GM18858 (cell line): ENCODE measurements around the gene ALK.

Source experiments
- ATAC-seq: cut with Tn5 transposase; IDR thresholded peaks from one replicate; pipeline ENCODE4 v1.9.1; 2021; ENCODE audit not compliant: unreplicated experiment

ALK gene

GRCh38 chr2:29583548-29584156 is 337.7 kb downstream of the ALK start:
- ATAC-seq: no peak

- ATAC-seq: no peak
Observed at GRCh38 chr2:29583104-29583503, 338.3 kb downstream of the ALK start.

- ATAC-seq: no peak
Observed at GRCh38 chr2:29582062-29582461, 339.3 kb downstream of the ALK start.

DNA sequence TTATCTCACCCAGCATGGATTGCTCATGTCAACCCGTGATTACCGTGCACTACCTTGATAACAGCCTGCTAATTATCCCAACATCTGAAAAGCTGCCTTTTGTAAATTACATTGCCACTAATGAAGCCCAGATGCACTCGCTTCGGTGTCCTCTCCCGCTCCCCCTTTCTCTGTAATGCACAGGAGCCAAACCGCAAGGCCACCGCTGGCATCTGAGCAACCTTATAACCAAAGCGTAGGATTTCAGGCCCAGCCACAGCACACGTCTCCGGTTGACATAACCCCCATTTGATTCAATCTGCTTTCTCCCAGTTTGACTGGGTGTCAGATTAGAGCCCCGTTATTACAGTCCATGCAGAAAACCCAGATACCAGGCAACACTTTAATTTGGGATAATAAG is 341.2 kb downstream of the ALK start:
- ATAC-seq: no peak

GRCh38 chr2:29579495-29580169 is 341.8 kb downstream of the ALK start:
- no peak for ATAC-seq

GRCh38 chr2:29578084-29578598 is 343.2 kb downstream of the ALK start:
- no peak for ATAC-seq

- ATAC-seq: no peak
Observed at GRCh38 chr2:29576231-29576630, 345.2 kb downstream of the ALK start.

DNA sequence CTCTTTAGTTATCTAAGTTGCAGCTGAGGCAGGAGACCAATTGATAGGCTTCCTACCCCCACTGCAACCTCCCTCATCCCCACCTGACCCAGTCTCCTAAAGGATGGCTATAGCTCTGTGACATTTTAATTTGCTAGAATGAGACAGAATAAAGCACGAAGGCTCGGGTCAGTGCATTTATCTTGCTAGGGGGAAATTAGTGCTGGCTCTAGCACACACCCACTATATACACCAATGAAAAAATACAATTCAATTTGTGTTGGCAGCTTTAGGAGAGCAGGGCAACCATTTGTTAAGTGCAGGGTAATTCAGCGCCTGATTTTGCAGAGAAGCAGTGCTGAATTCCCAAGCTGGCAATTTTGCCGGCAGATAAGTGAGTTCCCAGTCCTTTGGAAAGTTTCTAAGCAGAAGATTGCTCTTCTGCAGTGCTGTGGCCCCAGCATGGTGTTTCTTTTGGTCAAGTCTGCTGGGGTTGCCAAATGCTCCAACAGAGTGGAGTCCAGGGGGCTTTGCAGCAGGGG is 346.0 kb downstream of the ALK start:
- ATAC-seq: no peak

DNA sequence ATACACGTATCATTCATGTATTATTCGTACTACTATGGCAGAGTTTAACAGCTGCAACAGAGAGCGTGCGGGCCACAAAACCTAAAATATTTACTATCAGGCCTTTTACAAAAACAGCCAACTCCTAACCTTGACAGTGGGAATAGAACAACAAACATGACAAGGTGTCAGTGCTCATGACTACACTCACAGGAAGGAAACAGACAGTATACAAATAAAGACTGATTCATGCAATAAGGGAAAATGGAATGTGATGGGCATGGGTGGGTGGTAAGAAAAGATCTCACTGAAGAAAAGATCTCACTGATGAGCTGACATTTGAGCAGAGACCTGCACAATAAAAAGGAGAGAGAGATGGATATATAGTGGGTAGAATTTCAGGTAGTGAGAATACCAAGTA is 347.8 kb downstream of the ALK start:
- ATAC-seq: no peak

DNA sequence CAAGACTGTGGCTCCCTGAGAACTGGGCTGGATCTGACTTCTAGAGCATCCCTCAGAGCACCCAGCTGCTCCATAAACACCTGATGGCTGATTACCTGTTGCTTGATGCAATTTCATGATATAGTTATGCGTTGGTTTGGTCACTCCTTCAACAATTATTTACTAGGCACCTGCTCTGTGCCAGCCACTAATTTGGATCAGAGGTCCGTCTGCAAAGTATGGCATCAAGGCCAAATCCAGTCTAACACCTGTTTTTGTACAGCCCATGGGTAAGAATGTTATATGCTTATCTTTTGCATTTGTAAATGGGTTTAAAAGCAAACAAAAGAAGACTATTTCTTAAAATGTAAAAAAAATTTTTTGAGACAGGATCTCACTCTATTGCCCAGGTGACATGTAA is 348.2 kb downstream of the ALK start:
- ATAC-seq: no peak

- ATAC-seq: no peak
Observed at GRCh38 chr2:29570539-29570938, 350.8 kb downstream of the ALK start.

- no peak for ATAC-seq
Observed at GRCh38 chr2:29567906-29568520, 353.4 kb downstream of the ALK start.

DNA sequence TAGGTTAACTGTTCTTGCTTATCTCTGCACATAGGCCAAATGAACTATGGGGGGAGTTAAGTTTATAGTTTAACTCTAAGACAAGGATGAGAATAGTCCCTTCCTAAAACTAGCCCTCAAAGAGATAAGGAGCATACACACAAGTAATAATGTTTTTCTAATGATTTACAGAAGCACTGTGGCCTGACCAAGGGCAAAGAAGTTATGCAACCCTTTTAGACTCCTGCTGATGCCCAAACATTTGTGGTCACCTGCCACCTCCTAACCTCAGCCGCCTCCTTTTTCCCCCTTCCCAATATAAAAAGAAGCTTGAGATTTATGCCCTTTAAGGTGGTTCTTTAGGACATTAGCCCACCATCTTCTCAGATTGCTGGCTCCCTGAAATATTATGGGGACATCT is 357.7 kb downstream of the ALK start:
- no peak for ATAC-seq

DNA sequence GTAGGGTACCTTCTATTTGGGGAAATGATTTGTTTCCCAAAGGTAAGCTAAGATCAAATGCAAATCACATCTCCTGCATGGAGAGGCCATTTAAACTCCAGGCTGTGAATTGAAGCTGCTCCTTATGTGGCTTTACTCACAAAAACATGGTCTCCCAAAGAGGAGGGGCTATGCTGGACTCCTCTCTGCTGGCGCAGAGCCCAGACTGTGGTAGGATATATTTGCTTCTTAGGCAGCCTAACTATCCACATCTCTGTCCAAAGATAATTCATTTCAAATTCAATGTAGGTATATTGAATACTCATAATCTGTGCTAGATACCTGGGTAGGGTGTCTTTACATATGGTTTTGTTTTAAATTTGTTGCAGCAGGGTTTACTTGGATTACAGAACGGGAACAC is 358.5 kb downstream of the ALK start:
- no peak for ATAC-seq

GRCh38 chr2:29562319-29562718 is 359.1 kb downstream of the ALK start:
- no peak for ATAC-seq

DNA sequence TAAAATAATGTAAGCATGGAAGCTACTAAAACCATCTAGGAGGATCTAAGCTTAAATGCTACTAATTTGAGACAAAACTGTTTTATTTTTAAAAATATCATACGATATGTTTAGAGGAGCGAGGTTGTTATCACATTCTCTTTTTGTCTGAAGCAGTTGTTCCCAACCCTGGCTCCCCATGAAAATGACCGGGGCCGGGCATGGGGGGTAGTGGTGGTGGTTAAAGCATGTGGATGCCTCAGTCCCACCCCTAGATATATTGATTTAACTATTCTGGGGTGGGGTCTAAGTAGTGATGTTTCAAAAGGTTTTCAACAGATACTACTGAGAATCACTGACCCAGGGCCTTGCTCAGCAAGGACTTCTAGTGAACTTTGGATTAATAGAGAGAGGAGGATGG is 359.8 kb downstream of the ALK start:
- ATAC-seq: no peak

DNA sequence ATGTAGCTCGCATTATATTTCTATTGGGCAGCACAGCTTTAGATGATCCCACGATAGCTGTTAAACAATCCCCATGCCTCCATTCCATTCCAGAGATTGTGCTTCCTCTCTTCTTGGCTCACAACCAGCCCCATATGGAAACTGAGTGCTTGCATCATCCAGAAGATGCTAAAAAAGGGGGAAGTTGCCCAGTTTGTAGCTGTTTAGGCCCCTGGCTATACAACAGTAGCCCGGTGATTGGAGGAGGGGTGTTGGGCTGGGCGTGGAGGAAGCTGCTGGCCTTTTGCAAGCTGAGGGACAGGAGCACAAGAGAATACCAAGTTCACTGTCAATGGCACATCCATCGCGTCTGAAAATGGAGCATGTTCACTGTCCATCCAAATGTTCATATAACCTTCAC is 360.2 kb downstream of the ALK start:
- ATAC-seq: no peak

DNA sequence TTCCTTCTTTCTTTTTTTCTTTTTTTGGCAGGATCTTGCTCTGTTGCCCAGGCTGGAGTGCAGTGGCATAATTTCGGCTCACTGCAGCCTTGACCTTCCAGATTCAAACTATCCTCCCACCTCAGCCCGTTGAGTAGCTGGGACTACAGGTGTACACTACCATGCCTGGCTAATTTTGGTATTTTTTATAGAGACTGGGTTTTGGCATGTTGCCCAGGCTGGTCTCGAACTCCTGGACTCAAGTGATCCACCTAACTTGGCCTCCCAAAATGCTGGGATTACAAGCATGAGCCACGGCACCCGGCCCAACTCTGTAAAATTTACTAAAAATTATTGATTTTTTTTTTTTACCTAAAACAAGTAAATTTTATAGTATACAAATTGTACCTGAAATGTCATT is 360.8 kb downstream of the ALK start:
- ATAC-seq: no peak

DNA sequence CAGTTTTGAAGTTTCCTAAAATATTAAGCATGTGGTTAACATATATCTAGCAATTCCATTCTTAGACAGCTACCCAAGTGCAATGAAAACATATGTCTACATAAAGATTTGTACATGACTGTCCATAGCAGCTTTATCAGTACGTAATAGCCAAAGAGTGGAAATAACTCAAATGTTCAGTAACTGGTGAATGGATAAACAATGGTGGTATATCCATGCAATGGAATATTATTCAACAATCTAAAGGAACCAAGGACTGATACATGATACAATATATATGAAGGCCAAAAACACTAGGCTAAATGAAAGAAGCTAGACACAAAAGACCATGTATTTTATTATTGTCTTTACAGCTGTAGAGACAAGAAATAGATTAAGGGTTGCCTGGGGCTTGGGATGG is 361.4 kb downstream of the ALK start:
- no peak for ATAC-seq

GRCh38 chr2:29559578-29559977 is 361.8 kb downstream of the ALK start:
- ATAC-seq: no peak

GRCh38 chr2:29558097-29558496 is 363.3 kb downstream of the ALK start:
- no peak for ATAC-seq

DNA sequence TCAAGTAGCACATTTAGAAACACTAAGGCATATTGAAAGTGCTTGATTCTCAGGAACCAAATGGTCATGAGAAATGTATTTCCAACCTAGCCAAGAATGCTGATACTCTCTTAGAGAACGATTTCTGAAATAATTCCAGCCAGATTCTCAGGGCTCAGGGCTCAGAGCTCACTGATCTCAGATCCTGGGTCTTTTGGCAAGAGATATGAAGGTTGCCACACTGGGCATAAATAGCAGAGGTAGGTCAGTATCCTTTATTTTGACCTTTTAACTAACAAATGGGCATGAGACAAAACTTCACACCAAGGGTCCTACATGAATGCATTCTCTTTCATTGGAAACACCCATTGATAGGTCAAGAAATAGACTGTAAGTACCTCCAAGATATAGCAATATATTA is 364.1 kb downstream of the ALK start:
- ATAC-seq: no peak
